NCI-H1105 (cell line): ENCODE measurements around the gene RIPK1.

Source experiments
- DNase-seq: peaks from one replicate; lab custom pipeline; 2025; lab: John Stamatoyannopoulos, UW

Gene RIPK1

DNA sequence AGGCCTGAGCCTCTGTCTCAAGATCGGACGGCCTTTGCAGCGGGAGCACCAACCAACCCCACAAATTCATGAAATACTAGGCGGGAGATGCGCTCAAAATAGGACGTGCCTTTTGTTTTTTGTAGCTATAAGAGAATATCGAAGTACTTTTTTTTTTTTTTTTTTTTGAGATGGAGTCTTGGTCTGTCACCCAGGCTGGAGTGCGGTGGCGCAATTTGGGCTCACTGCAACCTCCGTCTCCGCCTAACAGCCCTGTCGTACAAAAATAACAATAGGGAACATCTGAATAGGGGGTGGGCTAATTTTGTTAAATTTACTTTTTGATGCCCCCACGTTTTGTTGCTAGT, 94.9 kb downstream of the RIPK1 start:
- DNase-seq, result no peak

DNA sequence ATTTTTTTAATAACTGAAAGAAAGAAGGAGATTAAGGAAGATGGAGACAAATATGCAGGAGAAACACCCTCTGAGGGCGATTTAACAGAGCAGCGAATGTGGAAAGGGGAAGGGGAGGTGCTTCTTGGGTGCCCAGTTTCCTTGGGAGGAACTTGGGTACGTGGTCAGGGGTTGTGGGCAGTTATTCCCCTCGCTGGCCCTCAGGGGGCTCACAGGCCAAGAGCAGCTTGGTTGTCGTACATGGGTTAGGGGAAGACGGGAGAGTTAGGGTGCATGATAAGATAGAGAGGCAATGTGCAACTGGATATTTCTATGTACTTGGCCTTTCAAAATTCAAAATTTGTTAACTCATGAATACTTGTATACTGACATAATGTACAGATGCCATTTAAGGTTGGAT, 96.1 kb downstream of the RIPK1 start:
- no peak for DNase-seq
